GM19438 (cell line): ENCODE data around the gene PCDHGC5.
A peak's percentile ranks its signal among the peaks of the same experiment; 100 is the strongest.

Experiments
- ATAC-seq: cut with Tn5 transposase; IDR thresholded peaks from one replicate; pipeline ENCODE4 v1.9.1; 2021; ENCODE audit warnings: low read depth; ENCODE audit not compliant: unreplicated experiment

Gene PCDHGC5

GRCh38 chr5:141511771-141512325 is 23.0 kb downstream of the PCDHGC5 start:
- no peak for ATAC-seq

GRCh38 chr5:141512390-141512910 is 23.6 kb downstream of the PCDHGC5 start:
- ATAC-seq = no peak

DNA sequence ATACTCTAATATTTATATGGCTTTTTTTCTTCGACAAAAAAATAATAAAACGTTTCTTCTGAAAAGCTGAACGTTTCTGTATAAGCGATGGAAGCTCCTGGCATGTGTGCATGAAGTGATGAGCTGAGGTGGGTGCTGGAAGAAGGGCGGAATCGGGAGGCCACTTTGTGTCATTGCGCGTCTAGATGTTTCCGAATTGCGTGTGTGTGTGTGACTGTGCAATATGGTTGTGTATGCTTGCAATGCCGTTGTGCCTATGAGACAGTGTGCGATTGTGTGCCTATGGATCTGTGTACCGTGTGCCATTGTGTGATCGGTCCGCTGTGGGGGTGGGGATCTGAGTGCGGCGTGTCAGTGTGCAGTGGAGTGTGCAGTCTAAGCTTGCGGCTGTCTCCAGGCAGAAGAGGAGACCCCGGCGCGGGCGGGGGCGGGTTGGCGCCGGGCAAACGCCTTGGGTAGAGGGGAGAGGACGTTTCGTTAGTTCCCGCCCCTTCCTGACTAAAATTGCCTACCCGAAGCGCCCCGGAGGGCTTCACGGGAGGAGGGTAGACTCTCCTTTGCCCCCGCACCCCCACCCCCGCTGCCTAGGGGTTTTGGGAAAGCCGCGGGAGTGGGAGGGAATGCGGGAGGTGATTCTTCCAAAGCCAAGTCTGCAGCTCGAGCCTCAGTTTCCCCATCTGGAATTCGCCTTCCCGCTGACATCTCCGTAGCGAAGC is 24.2 kb downstream of the PCDHGC5 start:
- no peak for ATAC-seq

DNA sequence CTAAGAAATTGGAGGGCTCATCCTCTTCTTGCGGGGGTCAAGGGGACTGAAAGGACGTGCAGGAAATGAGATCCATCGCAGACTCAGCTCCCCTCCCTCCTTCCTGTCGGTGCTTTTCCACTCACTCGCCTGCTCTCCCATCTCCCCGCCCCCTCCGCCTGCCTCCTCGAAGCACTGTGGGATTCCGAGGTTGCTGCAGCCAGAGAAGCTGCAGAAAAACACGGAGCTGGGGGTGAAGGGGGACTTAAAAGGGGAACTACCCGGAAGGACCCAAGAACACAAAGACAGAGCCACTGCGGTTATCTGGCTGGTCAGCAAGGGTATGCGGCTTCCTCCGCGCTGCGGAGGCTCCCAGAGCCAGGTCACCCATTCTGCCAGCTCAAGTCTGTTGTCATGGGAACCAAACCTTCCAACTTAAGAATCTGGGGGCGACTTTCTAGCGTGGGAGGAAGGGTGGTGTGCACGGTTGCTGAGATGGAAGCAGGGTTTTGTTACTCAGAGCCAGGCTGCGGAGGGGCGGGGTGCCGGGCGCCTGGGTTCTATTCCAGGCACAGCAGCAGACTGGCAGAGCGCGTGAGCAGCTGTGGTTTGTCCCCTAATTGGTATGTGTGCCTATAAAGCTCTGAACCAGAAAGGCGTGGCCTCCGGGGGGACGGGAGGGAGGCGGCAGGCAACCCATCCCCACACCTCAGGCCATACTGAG is 24.9 kb downstream of the PCDHGC5 start:
- no peak for ATAC-seq

DNA sequence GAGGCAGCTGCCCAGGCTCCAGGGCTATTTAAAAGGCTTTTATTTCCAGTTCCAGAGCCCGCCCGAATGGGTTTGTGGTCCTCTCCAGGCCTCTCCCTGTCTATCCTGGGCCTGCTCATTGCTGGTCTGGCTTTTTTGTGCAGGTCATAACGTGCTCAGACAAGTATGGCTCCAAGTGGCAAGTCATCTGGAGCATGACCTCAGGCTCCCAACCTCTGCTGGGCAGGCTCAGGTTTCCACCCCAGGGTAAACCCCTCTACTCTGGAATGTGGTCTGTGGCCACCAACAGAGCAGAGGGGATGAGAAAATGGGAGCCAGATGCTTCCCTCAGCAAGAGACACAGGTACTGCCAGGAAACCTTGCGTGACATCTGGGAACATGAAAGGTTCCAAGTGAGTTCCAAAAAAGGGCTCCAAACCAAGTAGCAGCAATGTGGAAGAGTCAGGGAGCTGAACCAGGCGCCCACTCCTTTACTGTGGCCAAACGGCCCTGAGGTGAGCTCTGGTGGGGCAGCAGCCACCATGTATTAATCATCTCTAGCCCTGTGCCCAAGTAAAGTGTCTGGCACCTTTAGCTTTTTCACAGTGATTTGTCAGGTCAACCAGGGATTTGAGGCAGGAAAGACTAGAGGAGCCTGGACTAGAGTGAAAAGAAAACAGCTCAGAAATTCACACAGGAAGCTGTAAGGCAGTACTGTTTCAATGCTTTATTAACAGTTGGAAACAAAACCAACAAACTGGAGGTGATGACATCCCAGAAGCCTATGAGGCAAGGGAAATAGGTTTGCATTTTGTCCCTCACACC is 25.7 kb downstream of the PCDHGC5 start:
- no peak for ATAC-seq

DNA sequence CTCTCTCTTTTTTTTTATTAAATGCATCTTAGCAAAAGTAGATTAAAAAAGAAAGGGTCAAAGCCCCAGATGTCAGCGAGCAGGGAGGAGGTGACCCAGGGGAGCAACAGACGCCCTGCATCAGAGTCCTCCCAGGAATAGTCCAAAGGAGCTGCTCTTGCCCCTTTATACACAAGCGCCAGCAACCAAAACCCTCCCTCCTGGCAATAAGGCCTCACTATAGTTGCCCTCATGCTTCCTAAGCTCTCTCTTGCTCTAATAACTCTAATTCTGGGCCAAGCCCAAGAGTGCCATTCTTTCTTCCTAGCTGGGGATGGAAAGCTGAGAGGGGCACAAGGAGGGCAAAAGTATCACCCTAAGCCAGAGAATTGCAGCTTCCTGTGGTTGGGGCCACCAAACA is 26.3 kb downstream of the PCDHGC5 start:
- ATAC-seq = no peak

DNA sequence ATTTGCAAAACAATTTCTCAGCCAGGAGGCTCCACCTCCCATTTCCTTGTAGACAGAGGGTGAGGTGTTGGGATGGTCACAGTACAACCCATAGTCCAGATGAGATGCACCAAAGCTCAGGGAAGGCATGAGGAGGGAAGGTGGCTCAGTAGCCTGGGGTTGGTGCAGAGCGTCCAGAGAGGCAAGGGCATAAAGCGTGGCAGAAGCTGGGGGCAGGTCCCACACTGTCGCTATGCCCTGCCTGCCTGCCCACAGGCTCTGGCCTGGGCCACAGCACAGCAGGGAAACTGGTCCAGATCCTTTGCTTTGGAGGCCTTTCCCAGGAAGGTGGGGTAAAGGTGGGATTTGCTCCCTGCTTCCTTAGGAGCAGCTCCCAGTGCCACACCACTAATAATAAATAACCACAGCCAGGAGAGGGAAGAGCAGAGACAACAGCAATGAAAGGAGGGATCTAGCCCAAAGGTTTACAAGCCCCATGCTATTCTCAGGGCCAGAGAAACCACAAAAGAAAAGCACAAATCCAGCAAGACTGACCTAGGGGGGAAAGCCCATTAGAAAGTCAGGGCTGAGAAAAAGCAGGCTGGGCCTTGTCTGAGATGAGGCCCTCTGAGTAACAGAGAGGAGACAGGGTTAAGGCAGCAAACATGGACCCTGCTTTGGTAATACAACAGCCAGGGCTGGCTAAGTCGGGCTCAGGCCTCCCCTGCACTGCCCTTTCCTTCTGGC is 27.2 kb downstream of the PCDHGC5 start:
- no peak for ATAC-seq

GRCh38 chr5:141516672-141517025 is 27.8 kb downstream of the PCDHGC5 start:
- ATAC-seq = no peak

GRCh38 chr5:141517312-141517711 is 28.4 kb downstream of the PCDHGC5 start:
- ATAC-seq = no peak

DNA sequence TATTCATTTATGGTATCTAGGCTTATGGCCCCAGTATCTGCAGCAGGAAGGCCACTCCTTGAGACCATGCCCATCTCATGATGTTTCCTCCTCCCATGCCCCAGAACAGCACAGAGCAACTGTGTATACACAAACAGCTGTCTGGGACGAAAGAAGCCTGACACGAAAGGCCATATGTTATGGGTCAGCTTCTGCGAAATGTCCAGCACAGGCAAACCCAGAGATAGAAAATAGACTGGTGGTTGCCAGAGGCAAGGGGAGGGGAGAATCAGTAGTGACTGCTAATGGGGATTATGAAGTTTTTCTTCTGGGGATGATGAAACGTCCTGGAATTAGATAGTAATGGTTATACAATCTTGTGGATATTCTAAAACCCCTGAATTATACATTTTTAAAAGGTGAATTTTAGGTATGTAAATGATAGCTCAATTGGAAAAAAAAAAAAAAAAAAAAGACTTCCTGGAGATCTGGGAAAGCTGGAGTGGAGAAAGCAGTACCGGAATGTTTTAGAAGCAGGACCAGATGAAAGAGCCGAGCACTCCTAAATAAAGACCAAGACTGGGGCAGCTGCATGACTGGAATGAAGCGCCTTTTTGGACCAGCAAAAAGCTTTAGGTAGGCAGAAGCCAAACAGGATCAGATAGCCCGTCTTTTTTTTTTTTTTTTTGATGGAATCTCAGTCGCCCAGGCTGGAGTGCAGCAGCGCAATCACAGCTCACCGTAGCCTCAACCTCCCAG is 29.2 kb downstream of the PCDHGC5 start:
- no peak for ATAC-seq

GRCh38 chr5:141518618-141519015 is 29.7 kb downstream of the PCDHGC5 start:
- ATAC-seq = no peak

- ATAC-seq = no peak
Measured at GRCh38 chr5:141519605-141520565, 31.0 kb downstream of the PCDHGC5 start.

GRCh38 chr5:141521244-141521781 is 32.4 kb downstream of the PCDHGC5 start:
- no peak for ATAC-seq

DNA sequence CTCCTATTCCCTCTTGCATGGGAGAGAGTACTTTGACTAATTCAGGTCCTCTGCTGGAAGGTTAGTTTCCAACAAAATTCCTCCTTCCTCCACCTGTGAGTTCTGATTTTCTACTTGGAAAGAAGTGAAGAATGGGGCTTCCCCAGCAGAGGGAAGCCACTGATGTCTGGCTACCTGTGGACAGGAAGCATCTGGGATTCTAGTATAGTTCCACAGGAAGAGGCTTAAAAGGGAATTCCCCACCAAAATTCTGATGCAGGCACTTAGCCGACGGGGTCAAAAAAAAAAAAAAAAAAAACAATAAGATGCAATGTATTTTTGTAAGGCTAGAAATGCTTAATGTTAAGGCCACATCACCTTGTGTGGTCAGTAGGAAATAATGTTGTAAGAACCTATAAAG is 33.4 kb downstream of the PCDHGC5 start:
- ATAC-seq = no peak

DNA sequence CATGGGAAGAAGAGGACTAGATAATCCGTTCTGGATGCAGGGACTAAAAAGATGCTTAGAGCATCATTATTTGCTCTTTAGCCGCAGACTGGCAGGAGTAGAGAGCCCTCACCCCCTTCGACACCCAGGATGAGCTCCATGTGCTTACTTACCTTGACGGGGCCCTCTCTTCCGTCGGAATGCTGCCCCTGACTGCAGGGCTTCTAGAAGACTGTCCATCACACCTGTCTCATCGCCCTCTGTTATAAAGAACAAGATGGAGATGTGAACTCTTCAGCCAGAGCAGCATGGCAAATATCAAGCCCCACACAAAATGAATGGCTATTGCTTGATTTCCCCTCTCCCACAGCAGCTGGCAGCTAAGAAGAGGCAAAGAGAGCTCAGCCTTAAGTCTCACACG is 35.1 kb downstream of the PCDHGC5 start:
- ATAC-seq = no peak

GRCh38 chr5:141524604-141525597 is 36.0 kb downstream of the PCDHGC5 start:
- ATAC-seq = peak; percentile 78

DNA sequence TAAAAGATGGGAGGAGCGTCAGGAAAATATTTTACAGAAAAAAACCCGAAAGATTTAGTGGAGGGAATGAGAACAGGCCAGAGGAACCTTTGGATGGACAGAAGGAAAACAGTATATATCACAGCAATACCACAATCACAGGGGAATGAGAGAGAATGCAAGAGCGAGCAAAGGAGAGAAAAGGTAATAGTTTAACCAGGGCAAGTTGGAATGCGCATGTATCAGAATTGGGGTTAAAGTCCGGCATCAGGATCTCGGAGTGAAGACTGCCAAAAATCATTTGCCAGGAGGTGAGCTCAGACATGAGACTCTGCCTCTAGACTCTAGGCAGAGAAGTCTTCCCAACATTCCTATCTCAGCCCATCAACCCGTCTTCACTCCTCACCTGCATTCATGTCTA is 36.8 kb downstream of the PCDHGC5 start:
- ATAC-seq = no peak
